Esophagus squamous epithelium (tissue), 5 donors: ENCODE measurements around the gene GCLC. TPM values are rescaled to one million over a fixed set of nuclear protein-coding genes. Genes with fewer than 3 reads are reported as not detected.
"Not testable (repeated sequence)": the region's sequence is repeated elsewhere in the genome, so short reads cannot be mapped to it uniquely, and the experiment has no call there.

Source experiments
- DNase-seq: peaks from one replicate; lab custom pipeline; 2025; lab: John Stamatoyannopoulos, UW
- H3K27ac ChIP-seq, 4 donors: fragments of 200-600 bp; sonication (generic); one replicate each; pipeline ENCODE4 v1.5.1; 2016 to 2019; ENCODE audit warnings: mild to moderate bottlenecking in 1 of 4
- H3K27me3 ChIP-seq, 4 donors: fragments of 200-600 bp; sonication (generic); 1 replicate in 3 of 4; 2 replicates in 1 of 4; pipeline versions ENCODE4 v1.5.1 to v1.6.0; 2017 to 2021; ENCODE audit warnings: antibody characterized with exemption in 1 of 4
- H3K36me3 ChIP-seq, 3 donors: fragments of 200-600 bp; sonication (generic); one replicate each; pipeline ENCODE4 v1.5.1; 2016 to 2019
- H3K4me1 ChIP-seq, 3 donors: fragments of 200-600 bp; sonication (generic); one replicate each; pipeline ENCODE4 v1.5.1; 2017 to 2019
- H3K4me3 ChIP-seq, 4 donors: fragments of 200-600 bp; sonication (generic); 1 replicate in 3 of 4; 2 replicates in 1 of 4; pipeline ENCODE4 v1.5.1; 2016 to 2019; ENCODE audit warnings: mild to moderate bottlenecking in 2 of 4, moderate library complexity in 1 of 4
- H3K9me3 ChIP-seq, 3 donors: fragments of 200-600 bp; sonication (generic); one replicate each; pipeline ENCODE4 v1.5.1; 2016 to 2019
- CTCF ChIP-seq, 6 experiments: fragments of 450-650 bp in 4 of 6; fragments of 200-600 bp in 2 of 6; sonication (generic) in 2 of 6; IDR thresholded peaks; one replicate each; pipeline ENCODE4 v1.5.1; 2016 to 2019; ENCODE audit warnings: antibody characterized with exemption in 6 of 6, mild to moderate bottlenecking in 4 of 6, moderate library complexity in 4 of 6
- POLR2A ChIP-seq, 4 donors: fragments of 450-650 bp; IDR thresholded peaks; one replicate each; pipeline ENCODE4 v1.6.1; 2017; ENCODE audit warnings: antibody characterized with exemption in 4 of 4, mild to moderate bottlenecking in 4 of 4, moderate library complexity in 3 of 4
- WGBS, 2 donors: methylation state at CpG; one replicate each; pipeline ENCODE4 v1.1.5; 2018; 5-methylcytosine and 5-hydroxymethylcytosine counted together
- intact Hi-C: fragments of 100-400 bp; cut with DNase I; formaldehyde crosslinking; loops from one replicate; pipeline ENCODE4 v1.15.0; 2022
- total RNA-seq, 4 donors: library from RNA; depleted of rRNA; stranded (reverse); fragments of >200 nt; gene quantifications; one replicate each; pipeline ENCODE4 v1.1.0, GENCODE V29; 2016
- donor health status: DM: yes; HTN: yes; CAD: no.

GCLC gene
- total RNA-seq, 4 donors from 2014 or later: 71.0 to 121 (median 105) TPM

- Histone ChIP-seq H3K36me3 (no peaks in the 10 kb centered on the region), H3K27me3 (peaks cover 0 to 4% (median 0%) of the 10 kb centered on the region in 4 donors), H3K27ac (no peak overlapping the region), H3K9me3 (no peaks in the 10 kb centered on the region), H3K4me1 (peaks cover 0 to 35% (median 9%) of the 10 kb centered on the region in 3 donors), H3K4me3 (no peak overlapping the region)
- WGBS, 2 donors: 79 to 89% methylated on average over 3 of the region's 3 CpGs
- TF ChIP-seq POLR2A (IDR thresholded peaks at IDR 0.05): no peak
- TF ChIP-seq CTCF (IDR thresholded peaks at IDR 0.05): no peak
- intact Hi-C loops: no loop called here
- DNase-seq: no peak
Measured at GRCh38 chr6:53565886-53566285, 21.0 kb upstream of the GCLC start.

- TF ChIP-seq CTCF (IDR thresholded peaks at IDR 0.05) (no peak), POLR2A (IDR thresholded peaks at IDR 0.05) (no peak)
- Histone ChIP-seq H3K9me3 (peaks cover 0 to 4% (median 2%) of the 10 kb centered on the region in 3 donors), H3K4me3 (no peak overlapping the region), H3K4me1 (peaks cover 0 to 35% (median 9%) of the 10 kb centered on the region in 3 donors), H3K36me3 (no peaks in the 10 kb centered on the region), H3K27ac (no peak overlapping the region), H3K27me3 (peaks cover 0 to 4% (median 0%) of the 10 kb centered on the region in 4 donors)
- no peak for DNase-seq
- 84 to 92% methylated on average over 2 of the region's 2 CpGs for WGBS, 2 donors
- intact Hi-C loops: no loop called here
Measured at GRCh38 chr6:53564401-53565065, 19.6 kb upstream of the GCLC start.

DNA sequence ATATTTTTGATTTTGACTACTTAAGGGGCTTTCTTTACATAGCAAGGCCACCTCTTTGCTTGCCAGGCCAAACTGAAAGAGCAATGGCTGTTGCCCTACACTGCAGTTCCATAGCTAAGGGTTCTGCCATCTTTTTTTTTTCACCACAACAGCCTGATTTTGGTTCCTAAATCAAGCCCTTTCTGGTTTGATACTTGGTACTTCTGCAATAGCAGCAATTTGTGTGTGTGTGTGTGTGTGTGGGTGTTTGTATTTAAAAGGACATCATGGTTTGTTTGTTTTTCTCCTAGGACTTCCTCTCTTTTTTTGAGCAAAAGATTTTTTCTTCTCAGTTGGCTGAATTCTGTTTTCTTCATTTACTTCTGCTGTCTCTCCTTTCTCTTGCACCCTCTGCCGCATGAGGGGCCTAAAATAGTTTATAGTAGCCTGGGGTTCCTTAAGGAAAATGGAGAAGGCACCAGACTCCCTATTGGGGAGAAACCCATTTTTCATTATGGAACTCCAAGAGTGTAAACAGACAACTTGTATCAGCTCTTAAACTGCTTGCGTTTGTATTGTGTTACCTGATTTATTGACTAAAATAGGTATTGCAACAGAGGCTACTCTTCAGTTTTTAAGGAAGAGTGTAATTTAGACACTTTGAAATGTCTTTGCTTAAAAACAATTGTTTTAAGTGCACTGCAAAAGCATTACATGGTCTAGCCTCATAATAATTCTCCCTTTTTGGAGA, 12.2 kb upstream of the GCLC start:
- H3K9me3 ChIP-seq: peaks cover 0 to 10% (median 7%) of the 10 kb centered on the region in 3 donors
- TF ChIP-seq CTCF (IDR thresholded peaks at IDR 0.05) (no peak), POLR2A (IDR thresholded peaks at IDR 0.05) (no peak)
- 84 to 98% methylated on average over 2 of the region's 2 CpGs for WGBS, 2 donors
- H3K4me1 ChIP-seq: no peaks in the 10 kb centered on the region
- no peaks in the 10 kb centered on the region for H3K27me3 ChIP-seq
- no peak overlapping the region for H3K4me3 ChIP-seq
- intact Hi-C loops: no loop called here
- DNase-seq: no peak
- H3K36me3 ChIP-seq: no peaks in the 10 kb centered on the region
- H3K27ac ChIP-seq: no peak overlapping the region

- H3K27ac ChIP-seq, DNase-seq, H3K36me3 ChIP-seq, H3K27me3 ChIP-seq, H3K4me1 ChIP-seq, H3K9me3 ChIP-seq, intact Hi-C loops, H3K4me3 ChIP-seq: not testable (repeated sequence)
- WGBS, 2 donors: 89 to 94% methylated on average over 3 of the region's 3 CpGs
Measured at GRCh38 chr6:53553600-53553999, 8.7 kb upstream of the GCLC start.

DNA sequence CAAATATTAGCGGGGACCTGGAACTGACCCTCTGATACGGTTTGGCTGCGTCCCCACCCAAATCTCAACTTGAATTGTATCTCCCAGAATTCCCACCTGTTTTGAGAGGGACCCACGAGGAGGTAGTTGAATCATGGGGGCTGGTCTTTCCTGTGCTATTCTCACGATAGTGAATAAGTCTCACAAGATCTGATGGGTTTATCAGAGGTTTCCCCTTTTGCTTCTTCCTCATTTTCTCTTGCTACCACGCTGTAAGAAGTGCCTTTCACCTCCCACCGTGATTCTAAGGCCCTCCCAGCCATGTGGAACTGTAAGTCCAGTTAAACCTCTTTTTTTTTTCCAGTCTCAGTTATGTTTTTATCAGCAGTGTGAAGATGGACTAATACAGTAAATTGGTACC, 6.8 kb upstream of the GCLC start:
- H3K36me3 ChIP-seq, H3K9me3 ChIP-seq, H3K27ac ChIP-seq, intact Hi-C loops, H3K4me3 ChIP-seq, H3K27me3 ChIP-seq, DNase-seq: not testable (repeated sequence)
- H3K4me1 ChIP-seq: peaks cover 5 to 21% (median 13%) of the 10 kb centered on the region in 3 donors
- WGBS, 2 donors: 72 to 86% methylated on average over 7 of the region's 7 CpGs
